HG02588 (cell line): ENCODE data around the gene SEZ6L2.
"Not testable (repeated sequence)": the region's sequence is repeated elsewhere in the genome, so short reads cannot be mapped to it uniquely, and the experiment has no call there.

Experiments
- ATAC-seq: cut with Tn5 transposase; IDR thresholded peaks from one replicate; pipeline ENCODE4 v1.9.1; 2021; ENCODE audit warnings: mild to moderate bottlenecking, moderate library complexity; ENCODE audit not compliant: unreplicated experiment

SEZ6L2 gene

GRCh38 chr16:29899516-29900101 is at the start of gene SEZ6L2:
TSS of gene SEZ6L2 (minus strand) at chr16:29899550. CDS start at chr16:29899019, 531 bp downstream.
- ATAC-seq = no peak

- no peak for ATAC-seq
Observed at GRCh38 chr16:29947897-29948296, 48.5 kb upstream of the SEZ6L2 start.

- no peak for ATAC-seq
Observed at GRCh38 chr16:29943846-29944799, 44.8 kb upstream of the SEZ6L2 start.

- no peak for ATAC-seq
Observed at GRCh38 chr16:29940656-29941055, 41.3 kb upstream of the SEZ6L2 start.

- ATAC-seq = not testable (repeated sequence)
Observed at GRCh38 chr16:29931750-29932149, 32.4 kb upstream of the SEZ6L2 start.

- no peak for ATAC-seq
Observed at GRCh38 chr16:29927070-29927905, 27.9 kb upstream of the SEZ6L2 start.

- ATAC-seq = no peak
Observed at GRCh38 chr16:29926711-29927052, 27.3 kb upstream of the SEZ6L2 start.

- ATAC-seq = peak; percentile 85
Observed at GRCh38 chr16:29925781-29926710, 26.7 kb upstream of the SEZ6L2 start, which contains the start of gene KCTD13. TSS of gene KCTD13 (minus strand) at chr16:29926226. CDS start at chr16:29926033, 193 bp downstream.

GRCh38 chr16:29925105-29925756 is 25.9 kb upstream of the SEZ6L2 start:
- no peak for ATAC-seq

- ATAC-seq = no peak
Observed at GRCh38 chr16:29922986-29923501, 23.7 kb upstream of the SEZ6L2 start.

- no peak for ATAC-seq
Observed at GRCh38 chr16:29922326-29922725, 23.0 kb upstream of the SEZ6L2 start.

- no peak for ATAC-seq
Observed at GRCh38 chr16:29921034-29921385, 21.7 kb upstream of the SEZ6L2 start.

- no peak for ATAC-seq
Observed at GRCh38 chr16:29920288-29921033, 21.1 kb upstream of the SEZ6L2 start.

GRCh38 chr16:29916979-29917378 is 17.6 kb upstream of the SEZ6L2 start:
- ATAC-seq = no peak

- ATAC-seq = no peak
Observed at GRCh38 chr16:29915590-29916247, 16.4 kb upstream of the SEZ6L2 start.

- ATAC-seq = no peak
Observed at GRCh38 chr16:29913514-29913913, 14.2 kb upstream of the SEZ6L2 start.

GRCh38 chr16:29912087-29912486 is 12.7 kb upstream of the SEZ6L2 start:
- ATAC-seq = no peak

GRCh38 chr16:29911676-29912010 is 12.3 kb upstream of the SEZ6L2 start:
- ATAC-seq = no peak
